Fibroblast of pulmonary artery (primary cell): ENCODE data around the gene TMEFF2.
A peak's percentile ranks its signal among the peaks of the same experiment; 100 is the strongest.

Source experiments
- DNase-seq: peaks from one replicate; pipeline ENCODE4 v3.0.0-alpha.2; 2010; ENCODE audit warnings: low read depth
- H3K4me3 ChIP-seq: replicated peaks from 2 replicates; pipeline ENCODE4 v1.5.1; 2011; ENCODE audit warnings: low read depth, mild to moderate bottlenecking, control low read depth, low read length, moderate library complexity
- CTCF ChIP-seq: IDR thresholded peaks from 2 replicates; pipeline ENCODE4 v1.5.1; 2011; ENCODE audit warnings: mild to moderate bottlenecking, control low read depth, low read length, inconsistent platforms; ENCODE audit errors: missing control alignments

Gene TMEFF2

GRCh38 chr2:192186806-192187205, 7.9 kb downstream of the TMEFF2 start:
- H3K4me3 ChIP-seq, result no peak overlapping the region
- TF ChIP-seq CTCF, result no peak
- no peak for DNase-seq

- no peak overlapping the region for H3K4me3 ChIP-seq
- no peak for TF ChIP-seq CTCF
- no peak for DNase-seq
Observed at GRCh38 chr2:192184349-192184748, 10.4 kb downstream of the TMEFF2 start.

- DNase-seq, result no peak
- H3K4me3 ChIP-seq, result no peak overlapping the region
- no peak for TF ChIP-seq CTCF
Observed at GRCh38 chr2:192183296-192183695, 11.4 kb downstream of the TMEFF2 start.

- no peak overlapping the region for H3K4me3 ChIP-seq
- no peak for TF ChIP-seq CTCF
- DNase-seq, result no peak
Observed at GRCh38 chr2:192166946-192167345, 27.8 kb downstream of the TMEFF2 start.

GRCh38 chr2:192165842-192166241, 28.9 kb downstream of the TMEFF2 start:
- no peak for TF ChIP-seq CTCF
- no peak overlapping the region for H3K4me3 ChIP-seq
- no peak for DNase-seq

- H3K4me3 ChIP-seq, result no peak overlapping the region
- DNase-seq, result peak; percentile 86
- peak; percentile 94 for TF ChIP-seq CTCF
Observed at GRCh38 chr2:192162392-192163042, 32.2 kb downstream of the TMEFF2 start.

- TF ChIP-seq CTCF, result no peak
- H3K4me3 ChIP-seq, result no peak overlapping the region
- DNase-seq, result no peak
Observed at GRCh38 chr2:192161656-192162290, 33.0 kb downstream of the TMEFF2 start.
